ENCODE results near the gene KLRG1. TPM values are rescaled to one million over a fixed set of nuclear protein-coding genes. Genes with fewer than 3 reads are reported as not detected.

Gene KLRG1
- total RNA-seq: 0.22 and 1.6 TPM in 2 replicates

GRCh38 chr12:8989413-8989812, at the start of gene KLRG1:
Gene KLRG1, plus strand, starts transcription at chr12:8989546. Its CDS starts 90 bp downstream, at chr12:8989636.

GRCh38 chr12:8949342-8950220, 39.8 kb upstream of the KLRG1 start, which contains the start of gene M6PR:
Gene M6PR, minus strand, starts transcription at chr12:8949645. Its CDS starts 3,241 bp downstream, at chr12:8946404.

Other genes with a start within 250 kb of the KLRG1 start
- gene A2ML1, start 166.9 kb upstream of the KLRG1 start, total RNA-seq: not detected in 2 replicates
- 12.6 and 13.1 TPM in 2 replicates for gene PHC1, start 75.0 kb upstream of the KLRG1 start, total RNA-seq
- 127 and 151 TPM in 2 replicates for gene M6PR, start 39.9 kb upstream of the KLRG1 start, total RNA-seq
- 2.2 and 4.6 TPM in 2 replicates for gene A2M, start 126.4 kb downstream of the KLRG1 start, total RNA-seq
- not detected in 2 replicates for gene PZP, start 218.8 kb downstream of the KLRG1 start, total RNA-seq

Measured in uterine smooth muscle cell (primary cell).